HCT116 (cell line): Measurements from ENCODE around the gene PTPRCAP. TPM values are rescaled to one million over a fixed set of nuclear protein-coding genes. Genes with fewer than 3 reads are reported as not detected.

Experiments
- ATAC-seq: fragments of 200-7000 bp; cut with Tn5 transposase; 2 replicates; pipeline ENCODE4 v1.9.1; 2020; ENCODE audit warnings: mild to moderate bottlenecking, moderate library complexity
- BruUV-seq: library from RNA; stranded (reverse); fragments of 400-500 nt; replicated peaks from 2 replicates; lab custom pipeline; 2021; lab: Mats Ljungman, UMichigan
- CTCF ChIA-PET: fragments of 300-600 bp; sonication (Branson Sonifier 250); formaldehyde crosslinking; loops from one replicate; lab custom pipeline; 2021; ENCODE audit warnings: antibody characterized with exemption; lab: Charles Lee
- POLR2A ChIA-PET: fragments of 300-600, 350-600 bp; sonication (Branson Sonifier 250); formaldehyde crosslinking; loops from one replicate; lab custom pipeline; 2021; ENCODE audit warnings: antibody characterized with exemption; lab: Charles Lee
- RAD21 ChIA-PET, 2 experiments: fragments of 300-600 bp; sonication (Branson Sonifier 250); formaldehyde crosslinking; loops; one replicate each; lab custom pipeline; 2023; ENCODE audit warnings: low total read pairs in 2 of 2; ENCODE audit not compliant: uncharacterized antibody in 2 of 2, unreplicated experiment in 2 of 2, low non-redundant PET in 1 of 2; lab: Charles Lee
- DNase-seq: peaks from one replicate; pipeline ENCODE4 v3.0.0-alpha.2; 2010; ENCODE audit warnings: low read depth, low spot score
- H2AFZ ChIP-seq: fragments of 200-600 bp; shearing (Covaris generic), sonication (generic); 2 replicates; pipeline ENCODE4 v1.6.1; 2017; ENCODE audit warnings: low read depth, mixed run types, mixed read lengths, antibody characterized with exemption, low read length; ENCODE audit not compliant: poor library complexity, severe bottlenecking
- H3K27ac ChIP-seq: 2 replicates; pipeline ENCODE4 v1.5.1; 2012; ENCODE audit warnings: low read depth, low read length
- H3K27me3 ChIP-seq: fragments of 200-600 bp; sonication (generic); 2 replicates; pipeline ENCODE4 v1.6.1; 2016; ENCODE audit warnings: mixed run types, low read length, mixed read lengths; ENCODE audit not compliant: insufficient read depth
- H3K36me3 ChIP-seq, 2 experiments: fragments of 200-500 bp in 1 of 2; fragments of 200-600 bp in 1 of 2; sonication (Bioruptor generic) in 1 of 2; sonication (generic) in 1 of 2; 2 replicates each; pipeline versions ENCODE4 v1.5.1 to v1.6.1; 2014 to 2016; ENCODE audit warnings: low read length in 2 of 2, inconsistent platforms in 1 of 2, mixed read lengths in 1 of 2, mixed run types in 1 of 2; ENCODE audit not compliant: insufficient read depth in 2 of 2, control insufficient read depth in 1 of 2
- H3K4me1 ChIP-seq, 2 experiments: fragments of 200-600 bp in 1 of 2; sonication (generic) in 1 of 2; 2 replicates each; pipeline versions ENCODE4 v1.5.1 to v1.6.1; 2012 to 2017; ENCODE audit warnings: low read length in 2 of 2, inconsistent platforms in 1 of 2, mild to moderate bottlenecking in 1 of 2, mixed read lengths in 1 of 2, mixed run types in 1 of 2, moderate library complexity in 1 of 2; ENCODE audit not compliant: insufficient read depth in 2 of 2, control insufficient read depth in 1 of 2
- H3K4me2 ChIP-seq: fragments of 200-600 bp; sonication (generic); 2 replicates; pipeline ENCODE4 v1.6.1; 2017; ENCODE audit warnings: mixed run types, low read length, mixed read lengths
- H3K4me3 ChIP-seq, 2 experiments: fragments of 200-600 bp in 1 of 2; sonication (generic) in 1 of 2; replicated peaks in 1 of 2; 2 replicates each; pipeline ENCODE4 v1.5.1; 2011 to 2016; ENCODE audit warnings: low read length in 2 of 2, control low read depth in 1 of 2, low read depth in 1 of 2, mild to moderate bottlenecking in 1 of 2, mixed read lengths in 1 of 2, mixed run types in 1 of 2
- H3K79me2 ChIP-seq: fragments of 200-600 bp; sonication (generic); 2 replicates; pipeline ENCODE4 v1.6.1; 2017; ENCODE audit warnings: mild to moderate bottlenecking, mixed run types, low read length, moderate library complexity, mixed read lengths; ENCODE audit not compliant: insufficient read depth
- H3K9ac ChIP-seq: fragments of 200-600 bp; sonication (generic); 2 replicates; pipeline ENCODE4 v1.6.1; 2016; ENCODE audit warnings: low read length, mixed read lengths
- H3K9me2 ChIP-seq: fragments of 200-600 bp; sonication (generic), shearing (Covaris generic); 2 replicates; pipeline ENCODE4 v1.6.1; 2017; ENCODE audit warnings: mixed run types, mild to moderate bottlenecking, moderate library complexity; ENCODE audit not compliant: insufficient read depth
- H3K9me3 ChIP-seq, 2 experiments: fragments of 200-500 bp in 1 of 2; fragments of 200-600 bp in 1 of 2; sonication (Bioruptor generic) in 1 of 2; sonication (generic) in 1 of 2; 2 replicates each; pipeline ENCODE4 v1.6.1; 2014 to 2017; ENCODE audit warnings: low read length in 2 of 2, mixed read lengths in 2 of 2, inconsistent platforms in 1 of 2, low read depth in 1 of 2, mild to moderate bottlenecking in 1 of 2, mixed run types in 1 of 2, moderate library complexity in 1 of 2; ENCODE audit not compliant: control insufficient read depth in 1 of 2, insufficient read depth in 1 of 2
- H4K20me1 ChIP-seq: fragments of 200-600 bp; sonication (generic), shearing (Covaris generic); 2 replicates; pipeline ENCODE4 v1.6.1; 2017; ENCODE audit warnings: mixed run types, mild to moderate bottlenecking, moderate library complexity; ENCODE audit not compliant: insufficient read depth
- ATF3 ChIP-seq: IDR thresholded peaks from 2 replicates; pipeline ENCODE4 v1.6.1; 2012
- CBX3 ChIP-seq: IDR thresholded peaks from 2 replicates; pipeline ENCODE4 v1.6.1; 2012; ENCODE audit warnings: low read depth
- CTCF ChIP-seq, 3 experiments: fragments of 200-600 bp in 1 of 3; sonication (generic) in 1 of 3; IDR thresholded peaks in 2 of 3; conservative IDR thresholded peaks in 1 of 3; 2 replicates each; pipeline ENCODE4 v1.5.1; 2012 to 2017; ENCODE audit warnings: low read depth in 2 of 3, low read length in 2 of 3, antibody characterized with exemption in 1 of 3, borderline replicate concordance in 1 of 3, control low read depth in 1 of 3, mild to moderate bottlenecking in 1 of 3, mixed read lengths in 1 of 3, mixed run types in 1 of 3, moderate library complexity in 1 of 3; ENCODE audit not compliant: insufficient read depth in 1 of 3
- EGR1 ChIP-seq: IDR thresholded peaks from 2 replicates; pipeline ENCODE4 v1.6.1; 2012; ENCODE audit warnings: low read depth
- FOSL1 ChIP-seq: IDR thresholded peaks from 2 replicates; pipeline ENCODE4 v1.6.1; 2012; ENCODE audit warnings: low read depth
- JUND ChIP-seq: IDR thresholded peaks from 2 replicates; pipeline ENCODE4 v1.6.1; 2012
- POLR2AphosphoS5 ChIP-seq: IDR thresholded peaks from 2 replicates; pipeline ENCODE4 v1.6.1; 2011; ENCODE audit warnings: mild to moderate bottlenecking, low read depth, low read length, moderate library complexity
- RAD21 ChIP-seq: IDR thresholded peaks from 2 replicates; pipeline ENCODE4 v1.6.1; 2012; ENCODE audit warnings: low read depth, mild to moderate bottlenecking
- REST ChIP-seq: IDR thresholded peaks from 2 replicates; pipeline ENCODE4 v1.6.1; 2012; ENCODE audit warnings: low read depth
- ZNF274 ChIP-seq: fragments of 200-500 bp; sonication (Bioruptor generic); IDR thresholded peaks from 2 replicates; pipeline ENCODE4 v1.6.1; 2014; ENCODE audit warnings: mild to moderate bottlenecking, low read depth, low read length, inconsistent platforms
- intact Hi-C: fragments of 100-400 bp; cut with micrococcal nuclease; formaldehyde crosslinking; loops from 2 replicates; pipeline ENCODE4 v1.10.0; 2022
- total RNA-seq: library from RNA; stranded (reverse); gene quantifications from one replicate; pipeline ENCODE4 v1.2.1, GENCODE V29; 2021; ENCODE audit not compliant: unreplicated experiment

The PTPRCAP gene
- total RNA-seq, 1 experiment from 2014 or later: 1.4 TPM

- TF ChIP-seq RAD21: no peak
- no peak for TF ChIP-seq JUND
- no peak for TF ChIP-seq EGR1
- TF ChIP-seq ATF3: no peak
- TF ChIP-seq POLR2AphosphoS5: no peak
- no peak for TF ChIP-seq CBX3
Observed at GRCh38 chr11:67456068-67456705, 18.7 kb upstream of the PTPRCAP start (continued).

- no peaks in the 10 kb centered on the region for H3K27me3 ChIP-seq
- ATAC-seq (no peak), DNase-seq (no peak)
- no peaks in the 10 kb centered on the region for H3K4me1 ChIP-seq
- no peak within 1 kb of the TSS for H3K9ac ChIP-seq
- H4K20me1 ChIP-seq: no peaks in the 10 kb centered on the region
- no TSS peak for BruUV-seq
- H3K4me3 ChIP-seq: no peak within 1 kb of the TSS
- no peaks in the 10 kb centered on the region for H3K36me3 ChIP-seq
- no peaks in the 10 kb centered on the region for H3K9me3 ChIP-seq
- no peak within 1 kb of the TSS for H3K4me2 ChIP-seq
- ChIA-PET RAD21 (no interaction called here), POLR2A (no interaction called here), CTCF (no interaction called here)
- H3K9me2 ChIP-seq: no peaks in the 10 kb centered on the region
- no peak within 1 kb of the TSS for H3K27ac ChIP-seq
- TF ChIP-seq ZNF274: no peak
- TF ChIP-seq REST: no peak
- no peak for TF ChIP-seq ATF3
- no peak for TF ChIP-seq RAD21
- no peak for TF ChIP-seq FOSL1
- no peak for TF ChIP-seq CTCF (IDR thresholded peaks at IDR 0.05 in 2 of 3, conservative IDR thresholded peaks at IDR 0.05 in 1 of 3; ENCODE audit: borderline replicate concordance in 1 of 3, insufficient read depth in 1 of 3, low read depth in 2 of 3, low read length in 2 of 3)
- intact Hi-C loops: no loop called here
- no peak within 1 kb of the TSS for H2AFZ ChIP-seq
- H3K79me2 ChIP-seq: no peaks in the 10 kb centered on the region
Observed at GRCh38 chr11:67455054-67455453, 17.6 kb upstream of the PTPRCAP start, which contains the start of gene CABP4. Gene CABP4, plus strand, starts transcription at chr11:67455354. Its CDS starts 70 bp downstream, at chr11:67455424.
